Kidney (tissue), 14 donors: ENCODE data around the gene ANXA7. TPM values are rescaled to one million over a fixed set of nuclear protein-coding genes. Genes with fewer than 3 reads are reported as not detected.

ENCODE experiments used
- DNase-seq, 5 donors: peaks; one replicate each; pipeline ENCODE4 v3.0.0-alpha.2; 2013 to 2020
- FAIRE-seq: peaks from 2 replicates; lab custom pipeline; 2012; peaks lifted over from hg19 to GRCh38; lab: Jason Lieb, UNC
- H3K27ac ChIP-seq, 2 donors: one replicate each; pipeline ENCODE4 v1.7.0; 2013; ENCODE audit warnings: low read depth in 2 of 2, low read length in 2 of 2, inconsistent platforms in 1 of 2
- H3K27me3 ChIP-seq: one replicate; pipeline ENCODE4 v1.7.1; 2013; ENCODE audit warnings: low read length, inconsistent platforms; ENCODE audit not compliant: control insufficient read depth, insufficient read depth
- H3K36me3 ChIP-seq, 3 donors: one replicate each; pipeline versions ENCODE4 v1.7.0 to v1.7.1; 2013; ENCODE audit warnings: low read length in 3 of 3, control low read depth in 1 of 3, inconsistent platforms in 1 of 3; ENCODE audit not compliant: insufficient read depth in 3 of 3, control insufficient read depth in 2 of 3
- H3K4me1 ChIP-seq, 3 donors: one replicate each; pipeline versions ENCODE4 v1.7.0 to v1.7.1; 2013; ENCODE audit warnings: low read length in 3 of 3, inconsistent platforms in 1 of 3, low read depth in 1 of 3; ENCODE audit not compliant: control insufficient read depth in 2 of 3, insufficient read depth in 2 of 3
- H3K4me3 ChIP-seq, 3 donors: one replicate each; pipeline versions ENCODE4 v1.7.0 to v1.8.1; 2013; ENCODE audit warnings: low read length in 3 of 3, control low read depth in 1 of 3, inconsistent platforms in 1 of 3
- H3K9ac ChIP-seq, 3 donors: one replicate each; pipeline versions ENCODE4 v1.7.0 to v1.7.1; 2013; ENCODE audit warnings: low read length in 3 of 3, control low read depth in 1 of 3, inconsistent platforms in 1 of 3
- H3K9me3 ChIP-seq, 3 donors: one replicate each; pipeline versions ENCODE4 v1.7.0 to v1.7.1; 2013; ENCODE audit warnings: low read length in 3 of 3, control low read depth in 1 of 3, inconsistent platforms in 1 of 3; ENCODE audit not compliant: control insufficient read depth in 2 of 3, insufficient read depth in 1 of 3
- intact Hi-C: fragments of 100-400 bp; cut with DNase I; formaldehyde crosslinking; loops from one replicate; pipeline ENCODE4 v1.11.1; 2022
- polyA plus RNA-seq: library from polyadenylated mRNA; stranded (reverse); fragments of 350-450 nt; fragmentation: Illumina TruSeq; extraction: RNeasy Lipid Tissue Mini Kit (QIAGEN cat#74804); gene quantifications from one replicate; pipeline ENCODE4 v1.2.3, GENCODE V29; 2014; ENCODE audit warnings: low read depth, low replicate concordance; ENCODE audit not compliant: insufficient read depth
- total RNA-seq: library from RNA; stranded (reverse); fragmentation: NEBNext Ultra II Directional; extraction: Animal tissue kit (Norgen Biotek cat#: 25700); gene quantifications from one replicate; pipeline ENCODE4 v1.2.1, GENCODE V29; 2021
- TF ChIP-seq, protein P1 (sequence below): IDR thresholded peaks from 3 replicates; pipeline ENCODE4 v1.5.1; 2012; ENCODE audit warnings: mild to moderate bottlenecking, moderate library complexity, borderline replicate concordance; ENCODE audit not compliant: insufficient read depth; ENCODE audit errors: extremely low read depth
- donor health status: control.
- donor health status: control.
- donor health status: control.
- donor health status: control.
- donor health status: control.
- donor health status: DM: yes; HTN: yes; CAD: no.
- donor health status: Normal renal cell carcinoma (clear cell type).

Gene ANXA7
- total and polyA plus RNA-seq, 2 donors from 2014 or later: 129 to 200 TPM

DNA sequence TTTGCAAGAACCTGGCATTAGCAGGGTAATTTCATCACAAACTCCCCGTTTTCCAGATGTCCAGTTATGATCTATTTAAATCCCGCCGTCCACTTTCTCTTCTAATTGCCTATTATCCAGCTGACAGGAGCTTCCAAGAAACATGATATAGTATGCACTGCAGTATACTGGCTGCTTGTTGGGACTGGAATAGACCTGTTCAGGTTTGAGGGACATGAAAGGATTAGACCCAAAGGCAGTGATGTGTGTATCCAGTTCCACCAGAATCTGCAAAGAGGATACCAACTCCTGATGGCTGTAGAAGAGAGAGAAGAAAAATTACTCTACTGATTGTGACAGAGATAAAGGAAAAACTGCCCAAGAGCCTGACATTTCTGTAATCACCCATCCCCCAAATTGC, 10.6 kb upstream of the ANXA7 start:
- H3K4me1 ChIP-seq: no peaks in the 10 kb centered on the region
- no peak overlapping the region for H3K4me3 ChIP-seq
- H3K9me3 ChIP-seq: no peaks in the 10 kb centered on the region
- H3K27me3 ChIP-seq: no peaks in the 10 kb centered on the region
- intact Hi-C loops: no loop called here
- TF ChIP-seq, protein P1, sequence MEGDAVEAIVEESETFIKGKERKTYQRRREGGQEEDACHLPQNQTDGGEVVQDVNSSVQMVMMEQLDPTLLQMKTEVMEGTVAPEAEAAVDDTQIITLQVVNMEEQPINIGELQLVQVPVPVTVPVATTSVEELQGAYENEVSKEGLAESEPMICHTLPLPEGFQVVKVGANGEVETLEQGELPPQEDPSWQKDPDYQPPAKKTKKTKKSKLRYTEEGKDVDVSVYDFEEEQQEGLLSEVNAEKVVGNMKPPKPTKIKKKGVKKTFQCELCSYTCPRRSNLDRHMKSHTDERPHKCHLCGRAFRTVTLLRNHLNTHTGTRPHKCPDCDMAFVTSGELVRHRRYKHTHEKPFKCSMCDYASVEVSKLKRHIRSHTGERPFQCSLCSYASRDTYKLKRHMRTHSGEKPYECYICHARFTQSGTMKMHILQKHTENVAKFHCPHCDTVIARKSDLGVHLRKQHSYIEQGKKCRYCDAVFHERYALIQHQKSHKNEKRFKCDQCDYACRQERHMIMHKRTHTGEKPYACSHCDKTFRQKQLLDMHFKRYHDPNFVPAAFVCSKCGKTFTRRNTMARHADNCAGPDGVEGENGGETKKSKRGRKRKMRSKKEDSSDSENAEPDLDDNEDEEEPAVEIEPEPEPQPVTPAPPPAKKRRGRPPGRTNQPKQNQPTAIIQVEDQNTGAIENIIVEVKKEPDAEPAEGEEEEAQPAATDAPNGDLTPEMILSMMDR: no peak
- H3K27ac ChIP-seq: no peak overlapping the region
- H3K9ac ChIP-seq: no peak overlapping the region
- FAIRE-seq: no peak
- H3K36me3 ChIP-seq: peaks cover 8 to 28% (median 8%) of the 10 kb centered on the region in 3 donors
- no peak for DNase-seq

DNA sequence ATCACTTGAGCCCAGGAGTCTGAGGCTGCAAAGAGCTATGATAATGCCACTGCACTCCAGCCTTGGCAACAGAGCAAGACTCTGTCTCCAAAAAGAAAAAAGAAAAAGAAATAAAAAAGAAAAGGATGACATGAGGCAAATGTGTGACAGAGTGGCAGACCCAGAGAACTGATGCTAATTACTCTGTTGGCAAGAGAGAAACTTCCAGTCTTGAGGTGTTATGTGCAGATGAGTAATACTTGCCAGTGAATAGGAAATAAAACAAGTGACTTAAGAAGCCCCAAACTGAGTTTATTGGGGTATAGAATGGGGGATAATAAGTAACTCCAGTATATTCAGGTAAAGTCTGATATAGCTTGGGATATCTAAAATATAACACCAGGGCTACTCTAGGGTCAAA, 9.5 kb upstream of the ANXA7 start:
- TF ChIP-seq, protein P1: no peak
- Histone ChIP-seq H3K27me3 (no peaks in the 10 kb centered on the region), H3K4me1 (no peaks in the 10 kb centered on the region), H3K4me3 (no peak overlapping the region), H3K9me3 (no peaks in the 10 kb centered on the region), H3K9ac (no peak overlapping the region), H3K27ac (no peak overlapping the region), H3K36me3 (peaks cover 8 to 28% (median 8%) of the 10 kb centered on the region in 3 donors)
- FAIRE-seq (no peak), DNase-seq (no peak)
- intact Hi-C loops: no loop called here

DNA sequence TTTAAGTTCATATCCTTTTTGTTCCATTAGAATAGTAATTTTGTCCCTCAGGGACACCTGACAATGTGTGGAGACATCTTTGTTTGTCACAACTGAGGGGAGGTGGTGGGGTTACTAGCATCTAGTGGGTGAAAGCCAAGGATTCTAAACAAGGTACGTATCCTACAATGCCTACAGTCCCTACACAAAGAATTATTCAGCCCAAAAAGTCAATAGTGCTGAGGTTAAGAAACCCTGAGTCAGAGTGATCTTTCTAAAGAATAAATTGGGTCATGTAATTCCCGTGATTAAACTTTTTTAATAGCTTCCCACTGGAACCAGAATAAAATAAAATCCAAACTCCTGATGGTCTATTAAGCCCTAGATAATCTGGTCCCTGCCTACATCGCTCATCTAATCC, 2.7 kb upstream of the ANXA7 start:
- intact Hi-C loops: no loop called here
- Histone ChIP-seq H3K27me3 (no peaks in the 10 kb centered on the region), H3K27ac (no peak overlapping the region)

More for the DNA sequence above, 2.7 kb upstream of the ANXA7 start:
- no peaks in the 10 kb centered on the region for H3K9me3 ChIP-seq
- no peak overlapping the region for H3K4me3 ChIP-seq
- H3K4me1 ChIP-seq: peaks cover 0 to 3% (median 0%) of the 10 kb centered on the region in 3 donors
- TF ChIP-seq, protein P1: no peak
- no peaks in the 10 kb centered on the region for H3K36me3 ChIP-seq
- DNase-seq (no peak), FAIRE-seq (no peak)
- no peak overlapping the region for H3K9ac ChIP-seq
